HG02610 (cell line): ENCODE results near the gene ABTB2.

Experiments used
- ATAC-seq: cut with Tn5 transposase; IDR thresholded peaks from one replicate; pipeline ENCODE4 v1.9.1; 2021; ENCODE audit warnings: mild to moderate bottlenecking, moderate library complexity; ENCODE audit not compliant: unreplicated experiment

Gene ABTB2

DNA sequence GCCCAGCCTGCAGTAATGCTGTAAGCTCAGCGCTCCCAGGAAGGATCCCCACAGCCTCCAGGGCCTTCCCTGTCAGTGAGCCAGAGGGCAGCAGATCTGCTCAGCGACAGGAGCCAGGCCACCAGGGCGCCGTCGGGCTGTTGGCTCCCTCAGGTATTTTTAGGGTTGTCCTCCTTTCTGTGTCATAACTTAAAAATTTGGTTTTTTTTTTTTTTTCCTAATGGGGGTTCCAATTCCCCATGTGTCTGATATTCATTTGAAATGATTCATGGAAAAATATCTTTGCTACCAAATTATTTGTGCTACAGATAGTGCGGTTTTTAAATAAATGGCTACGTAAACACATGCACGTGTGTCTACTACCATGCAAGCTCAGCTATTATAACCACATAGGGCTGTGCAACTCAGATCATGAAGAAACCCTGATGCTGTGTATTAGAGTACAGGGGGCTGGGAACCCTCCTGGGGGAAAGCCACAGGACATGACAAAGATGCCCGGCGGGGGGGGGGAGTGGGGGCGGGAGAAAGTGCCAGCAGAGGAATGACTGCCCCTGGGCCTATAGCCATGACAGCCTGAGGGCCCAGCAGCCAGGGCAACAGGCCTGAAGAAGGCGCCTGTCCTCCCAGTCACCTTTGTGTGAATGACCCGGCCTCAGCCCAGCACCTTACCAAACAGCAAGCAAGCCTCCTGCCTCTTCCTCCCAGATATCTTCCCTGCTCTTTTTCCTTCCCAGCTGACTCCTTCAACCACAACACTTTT, 163.1 kb downstream of the ABTB2 start:
- no peak for ATAC-seq

DNA sequence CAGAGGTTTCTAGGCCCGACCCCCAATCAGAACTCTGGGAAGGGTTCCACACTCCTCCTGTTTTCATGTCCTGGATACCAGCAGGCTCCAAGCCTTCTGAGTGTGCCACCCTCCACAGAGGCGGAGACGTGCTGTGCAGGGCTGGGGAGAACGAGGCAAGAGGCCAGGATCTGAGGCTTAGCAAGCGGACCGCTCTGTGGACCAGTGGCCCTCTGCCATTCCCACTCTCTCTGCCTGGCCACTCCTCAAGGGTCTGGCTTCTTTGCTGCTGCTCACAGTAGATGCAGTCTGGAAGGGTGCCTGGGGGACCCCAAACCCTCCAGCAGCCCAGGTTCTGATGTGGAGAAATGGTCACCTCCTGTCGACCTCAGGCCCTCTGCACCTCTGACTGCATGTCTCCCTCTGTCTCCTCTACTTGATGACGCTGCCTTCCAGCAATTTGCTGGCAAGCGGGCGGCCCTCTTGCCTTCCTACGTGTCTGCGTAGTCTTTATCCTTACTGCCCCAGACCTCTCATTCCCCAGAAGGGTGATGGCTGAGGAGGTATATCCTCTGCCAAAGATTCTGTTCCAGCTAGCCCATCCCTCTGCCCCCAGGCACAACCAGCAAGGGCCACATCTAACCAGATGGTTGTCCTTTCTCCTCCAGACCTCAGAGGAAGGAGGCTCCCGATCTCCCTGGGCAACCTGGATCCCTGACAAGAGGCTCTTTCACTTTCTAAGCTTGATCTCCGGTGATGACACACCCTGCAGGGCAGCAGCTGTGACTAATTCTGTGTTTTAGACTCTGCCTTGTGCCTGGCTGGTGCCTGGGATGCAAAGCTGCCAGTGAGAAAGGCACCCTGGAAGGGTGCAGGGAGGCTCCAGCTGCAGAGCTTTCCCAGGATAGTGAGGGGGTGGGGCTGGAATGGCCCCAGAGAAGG, 165.1 kb downstream of the ABTB2 start:
- no peak for ATAC-seq

DNA sequence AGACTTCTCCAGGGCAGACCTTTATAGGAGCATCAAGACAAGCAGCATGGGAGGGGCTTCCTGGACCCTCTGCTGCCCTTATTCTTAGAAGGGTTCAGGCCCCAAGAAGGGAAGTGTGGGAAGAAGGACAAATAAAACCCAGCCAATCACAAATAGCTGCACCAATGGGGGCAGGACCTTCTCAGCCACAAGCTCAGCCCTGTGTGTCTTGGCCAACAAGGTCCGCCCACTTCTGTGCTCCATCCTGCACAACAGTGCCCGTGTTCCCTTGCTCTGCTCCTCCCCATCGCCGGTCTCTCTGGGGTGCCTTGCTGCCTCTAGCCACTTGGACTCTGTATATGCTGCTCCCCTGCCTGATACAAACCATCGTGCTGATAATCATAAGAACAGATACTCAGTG, 166.2 kb downstream of the ABTB2 start:
- ATAC-seq = no peak

DNA sequence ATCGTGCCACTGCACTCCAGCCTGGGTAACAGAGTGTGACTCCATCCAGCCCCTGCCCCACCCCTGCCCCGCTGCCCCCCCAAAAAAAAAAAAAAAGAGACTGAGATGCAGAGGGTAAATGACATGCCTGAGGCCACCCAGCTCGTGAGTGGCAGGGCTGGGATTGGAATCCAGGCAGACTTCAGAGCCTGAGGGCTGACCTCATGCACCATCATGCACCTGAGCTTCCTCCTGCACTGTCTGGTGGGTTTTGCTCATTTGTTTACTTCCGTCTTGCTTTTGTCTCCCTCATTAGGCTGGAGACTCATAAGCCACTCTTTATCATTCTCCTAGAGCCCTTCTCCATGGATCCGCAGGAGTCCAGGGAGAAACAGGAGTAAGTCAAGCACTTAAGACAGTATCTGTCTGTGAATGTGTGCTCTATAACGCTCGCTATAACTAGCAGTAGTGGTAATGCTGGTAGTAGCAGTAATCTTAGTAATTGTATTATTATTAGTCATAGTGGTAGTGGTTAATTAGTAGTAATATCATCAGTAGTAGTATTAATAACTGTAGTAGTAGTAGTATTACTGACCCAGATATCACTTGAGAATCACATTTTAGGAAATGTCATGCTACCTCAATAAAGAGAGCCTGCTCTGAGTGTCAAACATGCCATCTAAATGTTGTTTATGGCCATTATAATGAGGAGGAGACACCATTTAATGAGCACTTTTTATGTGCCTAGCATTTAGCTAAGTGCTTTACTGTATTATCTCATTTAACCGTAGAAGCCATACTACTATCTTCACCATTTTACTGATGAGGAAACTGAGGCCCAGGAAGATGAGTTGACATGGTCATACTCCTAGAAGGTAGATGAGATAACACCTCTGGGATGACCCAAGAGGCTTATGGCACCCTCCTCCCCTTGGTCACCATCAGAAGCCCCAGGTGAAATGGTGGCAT, 167.3 kb downstream of the ABTB2 start:
- ATAC-seq = no peak

DNA sequence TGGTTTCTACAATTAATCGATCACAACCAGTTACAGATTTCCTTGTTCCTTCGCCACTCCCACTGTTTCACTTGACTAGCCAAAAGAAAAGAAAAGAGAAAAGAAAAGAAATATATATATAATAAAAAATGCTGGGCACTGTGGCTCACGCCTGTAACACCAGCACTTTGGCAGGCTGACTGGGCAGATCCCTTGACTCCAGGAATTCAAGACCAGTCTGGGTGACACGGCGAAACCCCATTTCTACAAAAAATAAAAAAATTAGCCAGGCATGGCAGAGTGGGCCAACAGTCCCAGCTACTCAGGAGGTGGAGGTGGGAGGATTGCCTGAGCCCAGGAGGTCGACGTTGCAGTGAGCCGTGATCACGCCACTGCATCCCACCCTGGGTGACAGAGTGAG, 168.6 kb downstream of the ABTB2 start:
- ATAC-seq = no peak

DNA sequence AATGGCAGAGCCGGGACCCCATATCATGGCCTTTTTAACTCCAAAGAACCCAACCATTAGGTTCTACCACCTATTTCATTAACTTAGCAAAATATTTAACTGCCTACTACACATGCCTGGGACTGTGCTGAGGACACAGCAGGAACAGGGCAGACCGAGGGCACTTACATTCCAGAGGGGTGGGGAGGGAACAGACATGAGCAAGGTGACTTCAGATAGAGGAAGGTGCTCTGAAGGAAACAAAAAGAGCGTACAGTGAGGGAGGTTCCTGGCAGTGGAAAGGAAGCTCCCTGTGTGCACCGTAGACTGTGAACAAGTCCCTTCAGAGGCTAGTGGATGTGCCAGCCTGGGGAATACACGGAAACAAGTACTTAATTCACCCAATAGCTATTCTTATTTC, 169.6 kb downstream of the ABTB2 start:
- no peak for ATAC-seq

DNA sequence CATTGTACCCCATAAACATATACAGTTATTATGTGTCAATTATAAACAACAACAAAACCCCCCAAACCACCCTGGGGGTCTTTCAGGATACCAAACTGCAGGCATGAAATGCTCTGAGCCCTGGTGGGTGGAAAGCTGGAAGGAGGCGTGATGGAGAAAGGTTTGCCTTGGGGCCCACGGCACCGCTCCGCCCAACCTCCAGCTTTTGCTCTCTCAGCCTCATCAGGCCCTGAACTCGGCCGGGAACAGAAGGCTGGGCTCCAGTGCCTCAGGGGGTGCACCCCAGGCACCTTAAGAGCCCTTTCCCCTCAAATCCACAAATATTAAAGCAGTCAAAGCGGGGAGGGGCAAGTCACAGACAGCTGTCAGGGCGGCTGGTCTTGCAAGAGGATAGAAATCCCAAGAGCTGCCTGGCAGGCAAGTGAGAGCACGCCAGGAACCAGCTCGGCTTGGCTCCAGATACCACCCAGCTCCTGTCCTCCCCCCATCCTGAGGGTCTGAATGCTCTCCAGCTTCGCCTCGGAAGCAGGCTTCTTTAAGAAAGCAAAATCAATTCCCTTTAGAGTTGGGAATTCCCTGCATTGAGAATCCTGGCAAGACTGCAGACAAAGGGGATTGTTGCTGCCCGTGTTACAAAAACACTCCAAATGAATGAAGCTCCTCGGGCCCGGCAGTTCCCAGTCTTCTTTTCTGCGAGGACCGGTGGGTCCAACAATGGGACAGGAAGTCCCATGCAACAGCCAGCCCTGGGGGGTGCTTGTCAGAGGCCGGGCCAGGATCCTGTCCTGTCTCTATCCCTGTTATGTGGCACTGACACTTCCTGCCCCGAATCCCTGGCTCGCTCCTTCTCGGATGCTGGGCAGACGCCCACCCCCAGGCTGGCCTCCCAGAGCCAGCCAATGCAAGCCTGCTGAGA, 171.6 kb downstream of the ABTB2 start:
- no peak for ATAC-seq

DNA sequence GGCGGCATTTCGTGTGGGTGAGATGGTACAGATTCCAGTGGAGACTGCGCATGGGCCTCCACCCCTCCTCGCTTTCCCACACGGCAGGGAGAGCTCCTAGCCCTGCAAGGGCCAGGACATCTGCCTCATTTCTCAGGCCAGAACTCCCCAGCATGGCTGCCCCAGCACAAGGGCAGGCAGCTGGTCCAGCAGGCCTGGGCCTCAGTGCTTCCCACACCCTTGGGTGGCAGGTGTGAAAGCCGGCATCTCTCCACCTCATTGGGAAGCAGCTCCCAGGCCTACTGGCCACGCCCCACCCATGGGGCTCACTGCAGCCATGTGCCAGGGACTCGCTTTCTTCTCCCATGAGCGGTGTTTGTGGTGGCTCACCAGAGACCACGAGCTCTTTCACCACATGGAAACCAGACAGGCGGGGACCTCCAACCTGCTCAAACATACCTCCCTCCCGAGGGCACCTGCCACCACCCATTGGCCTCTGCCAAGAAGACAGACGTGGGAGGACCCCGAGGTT, 173.2 kb downstream of the ABTB2 start:
- no peak for ATAC-seq

DNA sequence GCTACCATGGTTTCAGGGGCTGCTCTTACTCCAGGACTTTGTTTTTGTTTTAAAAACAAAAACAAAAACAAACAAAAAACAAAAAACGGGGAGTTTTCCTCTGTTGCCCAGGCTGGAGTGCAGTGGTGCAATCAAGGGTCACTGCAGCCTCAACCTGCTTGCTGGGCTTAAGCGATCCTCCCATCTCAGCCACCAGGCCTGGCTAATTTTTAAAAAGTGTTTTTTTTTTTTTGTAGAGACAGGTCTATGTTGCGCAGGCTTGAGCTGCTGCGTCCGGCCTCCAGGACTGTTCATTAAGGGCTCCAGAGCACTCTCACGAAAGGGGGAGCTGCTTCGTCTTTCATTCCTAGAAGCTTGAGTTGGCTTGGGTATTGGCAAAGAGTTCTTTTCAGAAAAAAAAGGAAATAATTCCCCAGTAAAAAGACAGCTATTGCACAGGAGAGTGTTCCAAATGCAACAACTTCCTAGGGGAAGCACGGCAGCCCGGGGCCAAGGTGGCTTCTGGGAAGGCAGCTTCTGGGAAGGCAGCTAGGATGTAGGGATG, 173.9 kb downstream of the ABTB2 start:
- no peak for ATAC-seq

DNA sequence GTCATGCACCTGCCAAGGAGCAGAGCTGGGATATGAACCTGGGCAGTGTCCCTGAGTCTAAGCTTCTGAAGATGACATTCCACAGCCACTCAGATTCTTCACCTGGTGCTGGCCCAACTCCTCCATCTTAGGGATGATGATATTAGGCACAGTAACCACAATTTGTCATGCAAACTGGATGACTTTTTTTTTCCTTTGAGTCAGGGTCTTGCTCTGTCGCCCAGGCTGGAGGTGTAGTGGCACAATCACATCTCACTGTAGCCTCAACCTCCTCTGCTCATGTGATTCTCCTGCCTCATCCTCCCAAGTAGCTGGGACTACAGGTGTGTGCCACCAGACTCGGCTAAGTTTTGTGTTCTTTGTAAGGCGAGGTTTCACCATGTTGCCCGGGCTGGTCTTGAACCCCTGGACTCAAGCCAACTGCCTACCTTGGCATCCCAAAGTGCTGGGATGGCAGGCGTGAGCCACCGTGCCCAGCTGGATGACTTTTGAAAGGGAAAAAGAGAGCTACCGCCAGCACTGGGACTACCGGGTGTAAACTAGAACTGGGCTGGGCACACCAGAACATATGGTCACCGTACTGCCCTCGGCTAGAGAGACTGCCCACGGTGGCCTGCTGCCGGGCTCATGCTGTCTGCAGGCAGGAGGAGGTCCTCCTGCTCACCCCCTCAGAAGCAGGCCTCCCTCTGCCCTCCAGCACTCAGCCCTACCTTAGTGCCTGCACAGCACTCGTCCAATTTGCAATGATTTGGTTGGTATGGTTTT, 174.7 kb downstream of the ABTB2 start:
- ATAC-seq = no peak

DNA sequence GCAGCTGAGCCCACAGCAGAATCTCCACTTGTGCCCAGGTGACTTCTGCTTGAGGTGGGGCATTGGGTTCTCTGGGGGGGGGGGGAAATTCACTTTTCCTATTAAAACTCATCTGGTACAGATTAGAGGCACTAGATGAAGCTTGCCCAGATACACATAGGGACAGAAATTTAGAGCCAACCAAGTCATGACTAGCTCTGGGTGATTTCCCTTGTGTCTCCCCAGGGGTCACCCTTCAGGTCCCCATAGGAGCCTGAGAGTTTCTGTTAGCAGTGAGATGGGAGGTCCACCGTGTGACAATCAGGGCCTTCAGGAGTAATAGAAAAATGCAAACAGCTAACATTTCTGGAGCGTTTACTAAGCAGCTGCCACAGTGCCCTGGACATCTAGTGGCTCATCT, 175.4 kb downstream of the ABTB2 start:
- no peak for ATAC-seq

DNA sequence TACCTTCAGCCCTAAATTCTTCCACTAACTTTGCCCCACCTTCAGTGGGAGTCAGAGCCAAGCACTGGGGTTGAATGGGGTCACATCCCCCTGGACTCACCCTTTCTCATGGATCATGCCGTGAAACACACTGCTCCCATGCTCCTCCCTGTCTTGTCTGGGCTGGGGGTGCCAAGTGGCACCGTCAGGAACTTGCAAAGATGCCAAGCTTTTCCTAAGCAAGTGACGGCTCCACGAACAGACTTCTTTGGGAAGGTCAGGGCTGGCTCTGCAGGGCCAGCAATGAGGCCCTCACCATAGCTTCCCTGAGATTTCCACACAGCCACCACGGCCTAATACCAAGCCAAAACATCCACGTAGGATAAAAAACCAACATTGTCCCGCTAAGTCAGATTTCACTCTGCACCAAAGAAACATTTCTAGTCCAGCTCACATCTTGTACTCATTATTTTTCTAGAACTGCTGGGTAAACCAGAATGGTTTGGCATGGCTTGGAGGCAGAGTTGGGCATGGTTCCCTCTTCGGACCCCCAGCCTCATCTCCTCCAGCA, 175.9 kb downstream of the ABTB2 start:
- no peak for ATAC-seq

DNA sequence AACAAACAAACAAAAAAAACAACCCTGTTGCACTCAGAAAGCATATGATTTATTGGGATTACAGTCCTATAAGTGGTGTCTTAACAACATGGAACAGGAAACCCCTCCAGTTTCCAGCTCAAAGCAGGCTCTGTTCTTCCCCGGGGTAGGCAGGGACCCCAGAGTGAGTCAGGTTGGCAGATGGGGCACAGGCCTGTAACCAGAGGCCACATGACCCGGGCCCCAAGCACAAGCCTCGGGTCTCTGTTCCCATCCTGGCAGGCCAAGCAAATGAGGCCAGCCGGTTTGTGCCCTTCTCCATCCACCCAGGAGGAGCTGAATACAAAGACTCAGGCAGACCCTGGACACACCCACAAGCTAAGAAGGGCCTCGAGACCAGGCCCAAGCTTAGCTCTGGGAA, 176.6 kb downstream of the ABTB2 start:
- ATAC-seq = no peak

DNA sequence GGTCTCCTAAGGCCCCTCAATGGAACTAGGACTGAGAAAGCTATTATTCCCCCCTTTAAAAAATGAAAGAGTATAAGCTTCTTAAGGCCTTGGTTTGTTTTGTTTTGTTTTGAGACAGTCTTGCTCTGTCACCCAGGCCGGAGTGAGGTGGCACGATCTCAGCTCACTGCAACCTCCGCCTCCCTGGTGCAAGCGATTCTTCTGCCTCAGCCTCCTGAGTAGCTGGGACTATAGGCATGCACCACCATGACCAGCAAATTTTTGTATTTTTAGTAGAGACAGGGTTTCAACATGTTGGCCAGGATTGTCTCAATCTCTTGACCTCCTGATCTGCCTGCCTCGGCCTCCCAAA, 177.0 kb downstream of the ABTB2 start:
- ATAC-seq = peak; percentile 14

DNA sequence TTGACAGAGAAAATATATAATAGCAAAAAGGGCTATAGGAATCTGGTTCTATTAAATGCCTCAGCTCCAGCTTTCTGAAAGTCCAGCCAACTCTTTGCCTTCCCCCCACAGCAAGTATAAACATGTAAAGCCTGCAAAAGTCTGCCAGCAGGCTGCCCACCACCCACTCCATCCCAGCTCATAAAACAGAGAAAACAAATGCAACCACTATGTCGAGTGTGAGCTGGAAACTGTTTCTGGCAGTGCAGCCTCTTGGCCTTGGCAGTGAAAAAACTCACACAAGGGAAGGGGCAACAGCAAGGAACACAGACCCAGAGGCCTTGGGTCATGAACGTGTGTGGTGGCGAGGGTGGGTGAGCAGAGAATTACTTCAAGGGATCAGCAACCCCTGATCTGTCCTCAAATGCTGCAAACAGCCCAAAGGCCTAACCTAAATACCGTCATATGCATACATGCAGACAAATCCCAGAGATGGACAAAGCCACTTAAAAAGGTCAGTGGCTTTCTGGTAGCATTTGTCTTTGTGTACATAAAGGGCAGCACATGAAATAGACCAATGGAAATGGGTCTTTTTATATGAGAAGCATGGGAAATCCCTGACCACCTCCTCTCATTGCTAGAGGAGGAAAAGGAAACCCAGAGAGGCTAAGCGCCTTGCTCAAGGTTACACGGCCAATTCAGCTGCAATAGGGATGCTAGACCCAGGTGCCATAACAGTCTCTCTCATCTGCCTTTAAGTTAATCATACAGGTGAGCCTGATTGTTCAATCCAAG, 177.6 kb downstream of the ABTB2 start:
- ATAC-seq = peak; percentile 57

DNA sequence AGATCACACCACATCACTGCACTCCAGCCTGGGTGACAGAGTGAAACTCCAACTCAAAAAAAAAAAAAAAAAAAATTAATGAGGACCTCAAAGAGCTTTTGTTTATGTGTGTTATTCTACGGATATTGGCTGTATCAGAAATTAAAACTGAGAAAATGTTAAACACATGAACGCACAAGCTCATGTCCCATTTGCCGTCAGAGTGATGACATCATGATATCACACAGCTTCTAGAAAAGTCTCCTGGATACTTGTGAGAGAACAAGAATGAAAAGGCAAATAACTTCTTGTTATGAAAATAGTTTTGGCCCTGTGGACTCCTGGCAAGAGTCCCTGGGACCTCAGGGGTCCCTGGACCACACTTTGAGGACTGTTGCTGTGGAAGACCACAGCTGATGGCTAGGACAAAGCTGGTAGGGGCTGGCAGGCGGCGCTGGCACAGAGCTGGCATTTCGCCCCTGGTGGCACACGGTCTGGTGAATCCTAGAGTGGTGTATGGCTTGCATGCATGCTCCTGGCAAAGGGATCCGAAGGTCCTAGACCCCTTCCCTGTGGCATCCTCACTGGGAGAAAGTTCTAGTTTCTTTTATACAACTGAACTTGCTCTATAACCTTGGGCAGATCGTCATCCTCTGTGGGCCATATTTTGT, 178.7 kb downstream of the ABTB2 start:
- no peak for ATAC-seq

DNA sequence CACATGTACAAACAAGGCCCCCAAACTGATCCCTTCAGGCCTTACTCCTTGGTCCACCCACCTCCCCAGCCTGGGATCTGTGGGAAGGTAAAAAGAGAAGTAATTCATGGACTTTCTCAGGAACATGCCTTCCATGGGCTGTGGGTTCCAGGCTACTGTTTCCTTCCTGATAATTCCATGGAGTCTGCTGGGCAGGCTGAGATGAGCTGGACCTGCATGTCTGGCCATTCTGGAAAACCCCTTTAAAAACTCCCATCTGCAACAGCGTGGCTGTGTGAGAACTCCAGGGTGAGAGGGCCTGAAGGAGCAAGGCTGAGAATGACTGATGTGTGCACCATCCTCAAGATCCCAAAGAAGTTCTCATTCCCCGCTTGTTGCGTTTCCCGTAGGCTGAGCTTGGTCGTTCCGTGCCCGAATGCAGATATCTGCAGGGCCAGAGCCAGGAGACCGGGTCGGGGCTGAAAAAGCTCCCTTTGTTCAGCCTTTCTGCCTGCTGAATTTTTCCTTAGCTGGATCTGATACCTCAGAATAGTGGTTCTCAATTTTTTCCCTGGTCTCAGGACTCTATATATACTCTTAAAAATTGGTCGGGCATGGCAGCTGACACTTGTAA, 179.5 kb downstream of the ABTB2 start:
- peak; percentile 23 for ATAC-seq
